ENCODE data around the gene ST7. TPM values are rescaled to one million over a fixed set of nuclear protein-coding genes. Genes with fewer than 3 reads are reported as not detected.
"Not testable (repeated sequence)": the region's sequence is repeated elsewhere in the genome, so short reads cannot be mapped to it uniquely, and the experiment has no call there.

ST7 gene
- total RNA-seq, 1 experiment from 2014 or later: 12.9 TPM

- H2BK12ac ChIP-seq (ENCODE audit: insufficient read length, low read depth, low read length): no peak overlapping the region
- TF ChIP-seq CTCF (conservative IDR thresholded peaks at IDR 0.05): peak; percentile 95
- H3K9ac ChIP-seq (ENCODE audit: extremely low read depth, insufficient read length, low read length): no peak overlapping the region
- no peak overlapping the region for H2AFZ ChIP-seq (ENCODE audit: low read length)
- H4K20me1 ChIP-seq (ENCODE audit: control insufficient read depth, insufficient read depth, insufficient read length): no peaks in the 10 kb centered on the region
- H3K27ac ChIP-seq (ENCODE audit: insufficient read length, low read depth, low read length): no peak overlapping the region
- H3K4ac ChIP-seq (ENCODE audit: low read depth, low read length): no peak overlapping the region
- H4K91ac ChIP-seq (ENCODE audit: insufficient read length, low read depth, low read length): no peak overlapping the region
- H3K27me3 Mint-ChIP-seq (ENCODE audit: low read depth): no peaks in the 10 kb centered on the region; the same call in 1 of the 2 replicates
- no peaks in the 10 kb centered on the region for H3K9me3 Mint-ChIP-seq
- no peak overlapping the region for H4K8ac ChIP-seq (replicated peaks; ENCODE audit: insufficient read length, low read depth, low read length)
- no peak overlapping the region for H2AK5ac ChIP-seq (ENCODE audit: insufficient read length, low read length)
- no peaks in the 10 kb centered on the region for H3K79me2 ChIP-seq (ENCODE audit: insufficient read depth, low read length)
- H3K4me2 ChIP-seq (ENCODE audit: insufficient read depth, insufficient read length, low read length): peak overlapping the region; percentile 64
- H3K27me3 ChIP-seq (ENCODE audit: insufficient read depth, low read length): no peaks in the 10 kb centered on the region
- H3K79me1 ChIP-seq (ENCODE audit: insufficient read depth, low read depth, low read length, poor library complexity, severe bottlenecking): no peaks in the 10 kb centered on the region
- H3K23me2 ChIP-seq (ENCODE audit: insufficient read length, low read depth, low read length, poor library complexity, severe bottlenecking): no peaks in the 10 kb centered on the region
- no peak overlapping the region; a peak in 1 of 5 replicates for H3K4me3 Mint-ChIP-seq
- WGBS (ENCODE audit: extremely low coverage, insufficient read length, low lambda C conversion rate): no CpG with 5 or more reads among the region's 7 CpGs
- no peaks in the 10 kb centered on the region for H3K9me3 ChIP-seq (ENCODE audit: control insufficient read depth, low read depth, low read length)
- H3K56ac ChIP-seq (ENCODE audit: insufficient read length, low read depth, low read length): no peak overlapping the region
- no peak overlapping the region for H4K5ac ChIP-seq (ENCODE audit: insufficient read length, low read depth, low read length)
- H2BK15ac ChIP-seq (ENCODE audit: low read depth, low read length): no peak overlapping the region
- H3K14ac ChIP-seq (ENCODE audit: insufficient read depth, low read length): no peak overlapping the region
- H3K18ac ChIP-seq (ENCODE audit: insufficient read length, low read depth, low read length): no peak overlapping the region
- H3K4me1 ChIP-seq (ENCODE audit: insufficient read depth, low read length): no peaks in the 10 kb centered on the region
- H3T11ph ChIP-seq (ENCODE audit: low read length): no peak overlapping the region
- H2BK5ac ChIP-seq (ENCODE audit: insufficient read length, low read length): no peak overlapping the region
- H3K23ac ChIP-seq (ENCODE audit: insufficient read length, low read depth, low read length): no peak overlapping the region
- no peaks in the 10 kb centered on the region for H3K36me3 Mint-ChIP-seq (ENCODE audit: insufficient read depth in 1 of 3, low read depth in 3 of 3)
- H2BK20ac ChIP-seq (ENCODE audit: low read depth, low read length, poor library complexity, severe bottlenecking): no peak overlapping the region
- H2BK120ac ChIP-seq (ENCODE audit: low read depth, low read length, poor library complexity, severe bottlenecking): no peak overlapping the region
- H3K27ac Mint-ChIP-seq: no peak overlapping the region
- peaks cover 7 to 18% of the 10 kb centered on the region in 2 experiments for H3K4me1 Mint-ChIP-seq
- DNase-seq: peak; percentile 58
Measured at GRCh38 chr7:117119192-117119924, 166.1 kb downstream of the ST7 start.

- not testable (repeated sequence) for H3K36me3 Mint-ChIP-seq (ENCODE audit: insufficient read depth in 1 of 3, low read depth in 3 of 3); H3K4me3 Mint-ChIP-seq
Measured at GRCh38 chr7:117120321-117120720, 167.0 kb downstream of the ST7 start.

More at GRCh38 chr7:117120321-117120720, 167.0 kb downstream of the ST7 start:
- not testable (repeated sequence) for H3T11ph ChIP-seq (ENCODE audit: low read length); H3K27me3 Mint-ChIP-seq (ENCODE audit: low read depth); H3K4ac ChIP-seq (ENCODE audit: low read depth, low read length); H4K91ac ChIP-seq (ENCODE audit: insufficient read length, low read depth, low read length); H3K4me1 ChIP-seq (ENCODE audit: insufficient read depth, low read length); H3K9me3 Mint-ChIP-seq; H2AK5ac ChIP-seq (ENCODE audit: insufficient read length, low read length); H4K20me1 ChIP-seq (ENCODE audit: control insufficient read depth, insufficient read depth, insufficient read length); H4K5ac ChIP-seq (ENCODE audit: insufficient read length, low read depth, low read length); H3K56ac ChIP-seq (ENCODE audit: insufficient read length, low read depth, low read length); H3K9ac ChIP-seq (ENCODE audit: extremely low read depth, insufficient read length, low read length); H3K79me1 ChIP-seq (ENCODE audit: insufficient read depth, low read depth, low read length, poor library complexity, severe bottlenecking); H2BK5ac ChIP-seq (ENCODE audit: insufficient read length, low read length); H3K9me3 ChIP-seq (ENCODE audit: control insufficient read depth, low read depth, low read length); H2BK120ac ChIP-seq (ENCODE audit: low read depth, low read length, poor library complexity, severe bottlenecking); H3K4me2 ChIP-seq (ENCODE audit: insufficient read depth, insufficient read length, low read length); H2BK12ac ChIP-seq (ENCODE audit: insufficient read length, low read depth, low read length); H2AFZ ChIP-seq (ENCODE audit: low read length); H3K79me2 ChIP-seq (ENCODE audit: insufficient read depth, low read length); H2BK20ac ChIP-seq (ENCODE audit: low read depth, low read length, poor library complexity, severe bottlenecking); H3K27ac ChIP-seq (ENCODE audit: insufficient read length, low read depth, low read length); H4K8ac ChIP-seq (replicated peaks; ENCODE audit: insufficient read length, low read depth, low read length); H2BK15ac ChIP-seq (ENCODE audit: low read depth, low read length); DNase-seq; H3K27ac Mint-ChIP-seq; H3K23me2 ChIP-seq (ENCODE audit: insufficient read length, low read depth, low read length, poor library complexity, severe bottlenecking); H3K27me3 ChIP-seq (ENCODE audit: insufficient read depth, low read length); H3K18ac ChIP-seq (ENCODE audit: insufficient read length, low read depth, low read length); H3K23ac ChIP-seq (ENCODE audit: insufficient read length, low read depth, low read length); H3K14ac ChIP-seq (ENCODE audit: insufficient read depth, low read length)
- H3K4me1 Mint-ChIP-seq: peaks cover 9 to 20% of the 10 kb centered on the region in 2 experiments
- no CpG with 5 or more reads among the region's 1 CpG for WGBS (ENCODE audit: extremely low coverage, insufficient read length, low lambda C conversion rate)
